Iris pigment epithelial cell (primary cell): ENCODE results near the gene VENTX.

Source experiments
- DNase-seq: peaks from one replicate; pipeline ENCODE4 v3.0.0-alpha.2; 2011; ENCODE audit warnings: low read depth

The VENTX gene

DNA sequence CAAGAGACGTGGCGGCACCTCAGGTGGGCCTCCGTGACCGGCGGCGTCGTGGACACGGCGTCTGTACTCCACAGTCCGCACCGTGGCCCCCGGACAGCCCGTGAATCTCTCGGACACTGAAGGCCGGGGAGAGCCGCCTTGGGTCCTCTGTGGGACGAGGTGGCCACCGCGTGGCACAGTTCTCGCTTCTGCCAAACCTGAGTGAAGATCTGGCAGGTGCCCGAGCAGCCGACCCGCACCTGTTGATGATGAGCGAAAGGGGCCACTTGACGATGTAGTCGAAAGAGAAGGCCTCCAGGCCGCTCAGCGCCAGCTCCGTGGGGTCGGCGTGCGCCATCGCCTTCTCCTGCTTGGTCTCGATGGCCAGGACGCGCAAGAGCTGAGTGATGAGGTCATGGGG, 47.6 kb downstream of the VENTX start:
- no peak for DNase-seq

DNA sequence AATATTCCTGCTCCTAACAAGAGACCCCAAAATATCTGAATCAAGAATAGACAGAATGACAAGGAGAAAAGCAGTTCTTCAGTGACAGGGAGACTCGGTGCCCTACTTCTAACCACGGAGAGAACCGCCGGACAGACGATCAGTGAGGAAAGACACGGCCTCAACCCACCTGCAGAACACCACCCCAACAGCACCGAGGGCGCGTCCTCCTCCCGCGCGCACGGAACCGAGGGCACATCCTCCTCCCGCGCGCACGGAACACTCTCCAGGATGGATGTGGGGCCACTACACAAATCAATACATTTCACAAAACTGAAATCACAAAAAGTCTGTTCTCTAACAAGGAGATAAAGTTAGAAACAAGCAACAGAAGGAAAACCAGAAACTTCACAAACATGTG, 48.7 kb downstream of the VENTX start:
- DNase-seq: no peak

DNA sequence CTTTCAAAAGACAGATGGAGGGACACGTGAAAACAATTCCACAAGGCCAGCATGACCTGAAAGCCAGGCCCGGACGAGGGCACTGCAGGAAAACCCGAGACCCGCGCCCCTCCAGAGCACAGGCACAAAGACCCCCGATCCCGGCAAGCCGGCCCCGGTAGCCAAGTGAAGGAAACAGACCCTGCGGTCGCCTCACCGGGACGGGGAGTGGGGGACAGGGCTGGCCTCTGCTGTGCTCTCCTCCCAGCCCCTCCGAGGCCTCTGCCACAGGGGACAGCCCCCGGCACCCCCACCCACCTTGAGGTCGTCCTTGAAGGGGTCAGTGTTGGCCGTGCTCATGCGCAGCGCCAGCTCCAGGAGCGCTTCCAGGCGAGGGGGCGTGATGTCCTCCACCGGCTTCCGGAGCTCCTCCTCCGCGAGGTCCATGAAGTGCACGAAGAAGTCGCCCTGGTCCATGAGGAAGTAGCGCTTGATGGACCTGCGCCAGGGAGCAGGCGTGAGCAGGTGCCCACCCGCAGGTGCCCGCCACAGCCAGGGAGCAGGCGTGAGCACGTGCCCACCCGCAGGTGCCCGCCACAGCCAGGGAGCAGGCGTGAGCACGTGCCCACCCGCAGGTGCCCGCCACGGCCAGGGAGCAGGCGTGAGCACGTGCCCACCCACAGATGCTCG, 50.3 kb downstream of the VENTX start:
- DNase-seq: no peak

DNA sequence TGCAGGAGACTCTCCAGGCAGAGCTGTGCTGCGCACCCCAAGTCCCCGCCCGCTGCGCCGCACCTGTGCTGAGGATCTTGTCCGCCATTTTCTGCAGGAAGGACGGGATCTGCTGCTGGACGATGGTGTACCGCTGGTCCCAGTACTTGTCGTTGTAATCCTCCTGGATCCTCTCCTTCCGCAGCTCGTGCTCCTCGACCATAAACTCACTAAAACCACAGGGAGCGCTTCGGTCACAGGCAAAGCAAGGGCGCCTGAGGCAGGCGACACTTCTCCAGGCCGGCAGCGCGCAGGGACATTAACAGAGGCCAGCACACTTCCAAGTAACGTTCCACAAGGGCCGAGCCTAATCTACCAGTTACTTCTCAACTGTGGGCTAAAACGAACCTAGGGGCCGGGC, 52.1 kb downstream of the VENTX start:
- no peak for DNase-seq
